Measurements from ENCODE around the gene TTC38.

The TTC38 gene

GRCh38 chr22:46244771-46245170 is 23.0 kb upstream of the TTC38 start:
- POLR2A ChIA-PET = interaction anchor here (1.0 kb wide), 1 partner anchor 18 kb away, joined by 3 read pairs; the partner anchor contains the start of gene PKDREJ
- Histone ChIP-seq H3K36me3 (ENCODE audit: control insufficient read depth in 4 of 4, insufficient read depth in 4 of 4, low read length in 3 of 4) (peaks cover 0 to 20% (median 11%) of the 10 kb centered on the region in 4 experiments), H3K9me3 (ENCODE audit: control extremely low read depth in 1 of 5, control insufficient read depth in 4 of 5, insufficient read depth in 2 of 5, low read depth in 1 of 5, low read length in 4 of 5) (no peaks in the 10 kb centered on the region), H3K4me1 (ENCODE audit: control extremely low read depth in 1 of 4, control insufficient read depth in 4 of 4, insufficient read depth in 4 of 4, low read length in 3 of 4) (peaks cover 9 to 24% (median 21%) of the 10 kb centered on the region in 4 experiments), H3K27ac (ENCODE audit: insufficient read depth in 1 of 2, low read depth in 1 of 2, low read length in 2 of 2, poor library complexity in 1 of 2, severe bottlenecking in 2 of 2) (no peak overlapping the region), H3K27me3 (replicated peaks in 2 of 5; ENCODE audit: control insufficient read depth in 4 of 5, insufficient read depth in 5 of 5, low read length in 4 of 5) (no peaks in the 10 kb centered on the region), H3K4me3 (ENCODE audit: control insufficient read depth in 1 of 7, extremely low read depth in 1 of 7, insufficient read depth in 4 of 7, low read depth in 2 of 7, low read length in 6 of 7) (no peak overlapping the region)
- WGBS (ENCODE audit: insufficient coverage) = 98% methylated on average over 9 of the region's 9 CpGs
- CTCF ChIA-PET = interaction anchor here (0.9 to 1.7 kb wide), 5 partner anchors 17 to 128 kb away, joined by 3 to 5 read pairs (median 4); partner anchors contain the start of gene TTC38
- no peak for DNase-seq

GRCh38 chr22:46245511-46245910 is 22.3 kb upstream of the TTC38 start:
- ChIA-PET CTCF (interaction anchor here (0.9 to 1.7 kb wide), 6 partner anchors 10 to 129 kb away, joined by 3 to 5 read pairs (median 4); partner anchors contain the start of gene TTC38), POLR2A (no interaction called here)
- DNase-seq = no peak
- Histone ChIP-seq H3K27ac (ENCODE audit: insufficient read depth in 1 of 2, low read depth in 1 of 2, low read length in 2 of 2, poor library complexity in 1 of 2, severe bottlenecking in 2 of 2) (no peak overlapping the region), H3K36me3 (ENCODE audit: control insufficient read depth in 4 of 4, insufficient read depth in 4 of 4, low read length in 3 of 4) (peaks cover 0 to 20% (median 11%) of the 10 kb centered on the region in 4 experiments), H3K4me1 (ENCODE audit: control extremely low read depth in 1 of 4, control insufficient read depth in 4 of 4, insufficient read depth in 4 of 4, low read length in 3 of 4) (peaks cover 7 to 19% (median 16%) of the 10 kb centered on the region in 4 experiments), H3K9me3 (ENCODE audit: control extremely low read depth in 1 of 5, control insufficient read depth in 4 of 5, insufficient read depth in 2 of 5, low read depth in 1 of 5, low read length in 4 of 5) (no peaks in the 10 kb centered on the region), H3K4me3 (ENCODE audit: control insufficient read depth in 1 of 7, extremely low read depth in 1 of 7, insufficient read depth in 4 of 7, low read depth in 2 of 7, low read length in 6 of 7) (no peak overlapping the region), H3K27me3 (replicated peaks in 2 of 5; ENCODE audit: control insufficient read depth in 4 of 5, insufficient read depth in 5 of 5, low read length in 4 of 5) (no peaks in the 10 kb centered on the region)
- 97% methylated on average over 16 of the region's 16 CpGs for WGBS (ENCODE audit: insufficient coverage)

- DNase-seq = no peak
- WGBS (ENCODE audit: insufficient coverage) = 96% methylated on average over 6 of the region's 10 CpGs
- Histone ChIP-seq H3K27ac (ENCODE audit: insufficient read depth in 1 of 2, low read depth in 1 of 2, low read length in 2 of 2, poor library complexity in 1 of 2, severe bottlenecking in 2 of 2) (no peak overlapping the region), H3K4me1 (ENCODE audit: control extremely low read depth in 1 of 4, control insufficient read depth in 4 of 4, insufficient read depth in 4 of 4, low read length in 3 of 4) (peaks cover under 1 to 19% (median 16%) of the 10 kb centered on the region in 4 experiments), H3K36me3 (ENCODE audit: control insufficient read depth in 4 of 4, insufficient read depth in 4 of 4, low read length in 3 of 4) (peaks cover 0 to 20% (median 11%) of the 10 kb centered on the region in 4 experiments), H3K9me3 (ENCODE audit: control extremely low read depth in 1 of 5, control insufficient read depth in 4 of 5, insufficient read depth in 2 of 5, low read depth in 1 of 5, low read length in 4 of 5) (no peaks in the 10 kb centered on the region), H3K4me3 (ENCODE audit: control insufficient read depth in 1 of 7, extremely low read depth in 1 of 7, insufficient read depth in 4 of 7, low read depth in 2 of 7, low read length in 6 of 7) (no peak overlapping the region), H3K27me3 (replicated peaks in 2 of 5; ENCODE audit: control insufficient read depth in 4 of 5, insufficient read depth in 5 of 5, low read length in 4 of 5) (no peaks in the 10 kb centered on the region)
- POLR2A ChIA-PET = interaction anchor here (0.7 kb wide), 1 partner anchor 570 kb away, joined by 3 read pairs; no protein-coding TSS in a partner anchor
- CTCF ChIA-PET = interaction anchor here (1.0 to 1.7 kb wide), 3 partner anchors 11 to 129 kb away, joined by 3 to 4 read pairs (median 4); no protein-coding TSS in a partner anchor
Observed at GRCh38 chr22:46246178-46246577, 21.6 kb upstream of the TTC38 start.

- 92% methylated on average over 1 of the region's 2 CpGs for WGBS (ENCODE audit: insufficient coverage)
- CTCF ChIA-PET = interaction anchor here (1.0 to 3.7 kb wide), 5 partner anchors 8 to 241 kb away, joined by 3 to 13 read pairs (median 3); no protein-coding TSS in a partner anchor
- Histone ChIP-seq H3K9me3 (ENCODE audit: control extremely low read depth in 1 of 5, control insufficient read depth in 4 of 5, insufficient read depth in 2 of 5, low read depth in 1 of 5, low read length in 4 of 5) (no peaks in the 10 kb centered on the region), H3K4me3 (ENCODE audit: control insufficient read depth in 1 of 7, extremely low read depth in 1 of 7, insufficient read depth in 4 of 7, low read depth in 2 of 7, low read length in 6 of 7) (no peak overlapping the region), H3K27me3 (replicated peaks in 2 of 5; ENCODE audit: control insufficient read depth in 4 of 5, insufficient read depth in 5 of 5, low read length in 4 of 5) (no peaks in the 10 kb centered on the region), H3K27ac (ENCODE audit: insufficient read depth in 1 of 2, low read depth in 1 of 2, low read length in 2 of 2, poor library complexity in 1 of 2, severe bottlenecking in 2 of 2) (no peak overlapping the region), H3K4me1 (ENCODE audit: control extremely low read depth in 1 of 4, control insufficient read depth in 4 of 4, insufficient read depth in 4 of 4, low read length in 3 of 4) (peaks cover 0 to 16% (median 14%) of the 10 kb centered on the region in 4 experiments), H3K36me3 (ENCODE audit: control insufficient read depth in 4 of 4, insufficient read depth in 4 of 4, low read length in 3 of 4) (peaks cover 0 to 20% (median 11%) of the 10 kb centered on the region in 4 experiments)
- POLR2A ChIA-PET = no interaction called here
- no peak for DNase-seq
Observed at GRCh38 chr22:46247443-46247975, 20.3 kb upstream of the TTC38 start.

- CTCF ChIA-PET = interaction anchor here (0.7 to 3.7 kb wide), 5 partner anchors 9 to 128 kb away, joined by 3 to 13 read pairs (median 8); no protein-coding TSS in a partner anchor
- under 1% methylated on average over 70 of the region's 89 CpGs for WGBS (ENCODE audit: insufficient coverage)
- POLR2A ChIA-PET = interaction anchor here (1.0 to 1.6 kb wide), 5 partner anchors 9 to 46 kb away, joined by 3 to 9 read pairs (median 4); partner anchors contain the start of gene GTSE1
- Histone ChIP-seq H3K4me1 (ENCODE audit: control extremely low read depth in 1 of 4, control insufficient read depth in 4 of 4, insufficient read depth in 4 of 4, low read length in 3 of 4) (peaks cover 0 to 19% (median 14%) of the 10 kb centered on the region in 4 experiments), H3K4me3 (ENCODE audit: control insufficient read depth in 1 of 7, extremely low read depth in 1 of 7, insufficient read depth in 4 of 7, low read depth in 2 of 7, low read length in 6 of 7) (peak within 1 kb of the TSS; percentile 45 to 85 (median 69)), H3K27me3 (replicated peaks in 2 of 5; ENCODE audit: control insufficient read depth in 4 of 5, insufficient read depth in 5 of 5, low read length in 4 of 5) (no peaks in the 10 kb centered on the region), H3K36me3 (ENCODE audit: control insufficient read depth in 4 of 4, insufficient read depth in 4 of 4, low read length in 3 of 4) (peaks cover 0 to 6% (median 0%) of the 10 kb centered on the region in 4 experiments), H3K9me3 (ENCODE audit: control extremely low read depth in 1 of 5, control insufficient read depth in 4 of 5, insufficient read depth in 2 of 5, low read depth in 1 of 5, low read length in 4 of 5) (no peaks in the 10 kb centered on the region), H3K27ac (ENCODE audit: insufficient read depth in 1 of 2, low read depth in 1 of 2, low read length in 2 of 2, poor library complexity in 1 of 2, severe bottlenecking in 2 of 2) (peak within 1 kb of the TSS in 1 of 2 experiments; percentile 66)
- peak; percentile 88 to 93 (median 92) for DNase-seq
Observed at GRCh38 chr22:46250035-46250782, 17.6 kb upstream of the TTC38 start, which contains the start of gene CDPF1. TSS of gene CDPF1 (minus strand) at chr22:46250293. CDS start at chr22:46248284, 2,009 bp downstream.

- no peaks in the 10 kb centered on the region for H3K9me3 ChIP-seq (ENCODE audit: control extremely low read depth in 1 of 5, control insufficient read depth in 4 of 5, insufficient read depth in 2 of 5, low read depth in 1 of 5, low read length in 4 of 5)
- peak overlapping the region in 1 of 2 experiments; percentile 66 for H3K27ac ChIP-seq (ENCODE audit: insufficient read depth in 1 of 2, low read depth in 1 of 2, low read length in 2 of 2, poor library complexity in 1 of 2, severe bottlenecking in 2 of 2)
- peaks cover 0 to 19% (median 14%) of the 10 kb centered on the region in 4 experiments for H3K4me1 ChIP-seq (ENCODE audit: control extremely low read depth in 1 of 4, control insufficient read depth in 4 of 4, insufficient read depth in 4 of 4, low read length in 3 of 4)
- peaks cover 0 to 2% (median 0%) of the 10 kb centered on the region in 4 experiments for H3K36me3 ChIP-seq (ENCODE audit: control insufficient read depth in 4 of 4, insufficient read depth in 4 of 4, low read length in 3 of 4)
- ChIA-PET POLR2A (interaction anchor here (1.0 to 1.6 kb wide), 4 partner anchors 9 to 46 kb away, joined by 3 to 9 read pairs (median 4); partner anchors contain the start of gene GTSE1), CTCF (interaction anchor here (2.7 to 3.7 kb wide), 3 partner anchors 11 to 128 kb away, joined by 9 to 13 read pairs (median 10); no protein-coding TSS in a partner anchor)
- WGBS (ENCODE audit: insufficient coverage) = 7% methylated on average over 25 of the region's 25 CpGs
- DNase-seq = no peak
- H3K27me3 ChIP-seq (replicated peaks in 2 of 5; ENCODE audit: control insufficient read depth in 4 of 5, insufficient read depth in 5 of 5, low read length in 4 of 5) = no peaks in the 10 kb centered on the region
- H3K4me3 ChIP-seq (ENCODE audit: control insufficient read depth in 1 of 7, extremely low read depth in 1 of 7, insufficient read depth in 4 of 7, low read depth in 2 of 7, low read length in 6 of 7) = peak overlapping the region; percentile 45 to 85 (median 69)
Observed at GRCh38 chr22:46250783-46251125, 17.1 kb upstream of the TTC38 start.

Data from common myeloid progenitor, CD34-positive (primary cell).